DND-41 (cell line): ENCODE data around the gene TNNI3K.

Experiments used
- ATAC-seq: fragments of 200-7000 bp; cut with Tn5 transposase; 3 replicates; pipeline ENCODE4 v1.9.1; 2021; ENCODE audit warnings: low read depth; ENCODE audit not compliant: insufficient read depth
- DNase-seq: peaks from one replicate; pipeline ENCODE4 v3.0.0-alpha.2; 2020
- H2AFZ ChIP-seq: 2 replicates; pipeline ENCODE4 v1.6.0; 2012; ENCODE audit warnings: low read depth, low read length
- H3K27ac ChIP-seq: 2 replicates; pipeline ENCODE4 v1.5.1; 2012; ENCODE audit warnings: low read length, inconsistent platforms
- H3K27me3 ChIP-seq: fragments of 200-600 bp; sonication (generic); 2 replicates; pipeline ENCODE4 v1.6.0; 2012; ENCODE audit warnings: low read length, mild to moderate bottlenecking, inconsistent platforms; ENCODE audit not compliant: insufficient read depth, poor library complexity
- H3K36me3 ChIP-seq: 2 replicates; pipeline ENCODE4 v1.5.1; 2012; ENCODE audit warnings: low read length, inconsistent platforms; ENCODE audit not compliant: insufficient read depth
- H3K4me1 ChIP-seq: 2 replicates; pipeline ENCODE4 v1.5.1; 2012; ENCODE audit warnings: mild to moderate bottlenecking, low read length; ENCODE audit not compliant: insufficient read depth
- H3K4me2 ChIP-seq: 2 replicates; pipeline ENCODE4 v1.6.0; 2012; ENCODE audit warnings: mild to moderate bottlenecking, moderate library complexity, low read length, inconsistent platforms; ENCODE audit not compliant: insufficient read depth
- H3K4me3 ChIP-seq, 2 experiments: fragments of 200-600 bp in 1 of 2; shearing (Covaris generic) in 1 of 2; 2 replicates each; pipeline ENCODE4 v1.5.1; 2012 to 2016; ENCODE audit warnings: inconsistent platforms in 2 of 2, low read length in 2 of 2, mild to moderate bottlenecking in 2 of 2, low read depth in 1 of 2, moderate library complexity in 1 of 2
- H3K79me2 ChIP-seq: 2 replicates; pipeline ENCODE4 v1.6.0; 2012; ENCODE audit warnings: low read length, inconsistent platforms; ENCODE audit not compliant: insufficient read depth
- H3K9ac ChIP-seq: 2 replicates; pipeline ENCODE4 v1.6.0; 2012; ENCODE audit warnings: low read depth, mild to moderate bottlenecking, inconsistent platforms, low read length, moderate library complexity
- H3K9me3 ChIP-seq: 2 replicates; pipeline ENCODE4 v1.5.1; 2012; ENCODE audit warnings: low read length, moderate library complexity, mild to moderate bottlenecking, inconsistent platforms; ENCODE audit not compliant: insufficient read depth, severe bottlenecking
- H4K20me1 ChIP-seq: 2 replicates; pipeline ENCODE4 v1.6.0; 2012; ENCODE audit warnings: low read length; ENCODE audit not compliant: insufficient read depth
- CTCF ChIP-seq: IDR thresholded peaks from 2 replicates; pipeline ENCODE4 v1.5.1; 2012; ENCODE audit warnings: borderline replicate concordance, low read length, moderate library complexity, mild to moderate bottlenecking; ENCODE audit not compliant: poor library complexity, severe bottlenecking; ENCODE audit errors: extremely low read depth
- EZH2 ChIP-seq: IDR thresholded peaks from 3 replicates; pipeline ENCODE4 v1.6.1; 2012; ENCODE audit warnings: borderline replicate concordance, low read depth, mild to moderate bottlenecking, moderate library complexity, low read length, inconsistent platforms; ENCODE audit not compliant: severe bottlenecking

The TNNI3K gene

GRCh38 chr1:74548961-74549750 is 314.0 kb downstream of the TNNI3K start:
- no peak overlapping the region for H3K4me2 ChIP-seq
- H3K9me3 ChIP-seq = no peaks in the 10 kb centered on the region
- H3K9ac ChIP-seq = no peak overlapping the region
- no peaks in the 10 kb centered on the region for H3K79me2 ChIP-seq
- no peaks in the 10 kb centered on the region for H4K20me1 ChIP-seq
- no peak overlapping the region for H3K4me3 ChIP-seq
- H3K27ac ChIP-seq = no peak overlapping the region
- H3K4me1 ChIP-seq = no peaks in the 10 kb centered on the region
- DNase-seq (no peak), ATAC-seq (no peak)
- H3K36me3 ChIP-seq = no peaks in the 10 kb centered on the region
- no peak overlapping the region for H2AFZ ChIP-seq
- TF ChIP-seq CTCF (no peak), EZH2 (no peak)
- no peaks in the 10 kb centered on the region for H3K27me3 ChIP-seq

GRCh38 chr1:74549932-74550331 is 314.7 kb downstream of the TNNI3K start:
- ATAC-seq = no peak
- H3K27ac ChIP-seq = no peak overlapping the region
- H3K4me1 ChIP-seq = no peaks in the 10 kb centered on the region
- H3K36me3 ChIP-seq = no peaks in the 10 kb centered on the region
- no peak overlapping the region for H3K4me3 ChIP-seq
- H2AFZ ChIP-seq = no peak overlapping the region
- no peaks in the 10 kb centered on the region for H3K9me3 ChIP-seq
- H3K27me3 ChIP-seq = no peaks in the 10 kb centered on the region
- H3K79me2 ChIP-seq = no peaks in the 10 kb centered on the region
- no peak for DNase-seq
- H3K9ac ChIP-seq = no peak overlapping the region
- TF ChIP-seq CTCF (no peak), EZH2 (no peak)
- no peak overlapping the region for H3K4me2 ChIP-seq
- H4K20me1 ChIP-seq = no peaks in the 10 kb centered on the region

- DNase-seq (no peak), ATAC-seq (no peak)
- Histone ChIP-seq H3K9me3 (no peaks in the 10 kb centered on the region), H4K20me1 (no peaks in the 10 kb centered on the region), H3K36me3 (no peaks in the 10 kb centered on the region), H3K4me1 (no peaks in the 10 kb centered on the region), H3K4me3 (no peak overlapping the region), H2AFZ (no peak overlapping the region), H3K9ac (no peak overlapping the region), H3K27ac (no peak overlapping the region), H3K4me2 (no peak overlapping the region), H3K79me2 (no peaks in the 10 kb centered on the region), H3K27me3 (no peaks in the 10 kb centered on the region)
- TF ChIP-seq EZH2 (no peak), CTCF (no peak)
Measured at GRCh38 chr1:74570797-74571492, 335.8 kb downstream of the TNNI3K start.
